ENCODE measurements around the gene PPARG.

The PPARG gene

DNA sequence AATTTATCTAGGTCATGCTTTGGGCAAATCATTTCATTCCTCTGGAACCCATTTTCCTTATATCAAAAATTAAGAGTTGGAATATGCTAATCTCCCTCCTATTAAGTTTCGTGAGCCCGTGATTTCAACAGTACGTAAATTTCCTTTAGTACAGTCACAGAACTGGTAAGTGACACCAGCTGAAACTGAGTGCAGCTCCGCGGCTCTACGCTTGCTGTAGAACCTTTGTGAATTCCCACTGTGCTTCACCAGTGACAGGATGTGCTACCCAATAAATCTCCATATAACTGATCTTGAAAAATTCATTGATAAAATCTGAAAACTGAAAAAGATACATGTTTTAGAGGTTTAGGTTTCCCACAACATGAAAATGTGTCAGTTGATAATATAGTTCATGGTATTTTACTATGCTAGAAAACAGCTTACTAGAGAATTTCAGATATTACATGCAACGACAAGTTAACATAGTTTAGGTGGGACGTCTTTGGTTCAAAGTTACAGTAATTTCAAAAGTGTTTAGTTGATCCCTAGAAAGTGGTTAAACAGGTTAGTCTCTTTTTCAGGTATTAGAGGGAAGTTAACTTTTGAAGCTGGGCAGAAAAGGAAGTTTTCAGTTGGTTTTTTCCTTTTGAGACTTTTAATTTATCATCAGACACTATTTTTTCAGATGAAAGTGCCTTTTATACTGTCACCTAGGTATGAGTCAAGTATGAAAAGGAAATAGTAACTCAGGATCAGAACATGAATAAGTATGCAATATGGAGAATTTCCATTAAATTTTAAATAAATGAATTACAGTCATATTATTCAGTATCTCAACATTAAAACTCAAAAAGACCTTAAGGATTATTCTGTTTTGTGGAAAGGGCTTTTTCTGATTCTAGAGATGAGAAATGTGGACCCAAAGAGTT lies 57.0 kb downstream of the PPARG start:
- DNase-seq = no peak

GRCh38 chr3:12347301-12347700 lies 58.4 kb downstream of the PPARG start:
- DNase-seq = no peak

GRCh38 chr3:12349895-12350811 lies 61.3 kb downstream of the PPARG start:
- DNase-seq = no peak

GRCh38 chr3:12351145-12351544 lies 62.3 kb downstream of the PPARG start:
- no peak for DNase-seq

DNA sequence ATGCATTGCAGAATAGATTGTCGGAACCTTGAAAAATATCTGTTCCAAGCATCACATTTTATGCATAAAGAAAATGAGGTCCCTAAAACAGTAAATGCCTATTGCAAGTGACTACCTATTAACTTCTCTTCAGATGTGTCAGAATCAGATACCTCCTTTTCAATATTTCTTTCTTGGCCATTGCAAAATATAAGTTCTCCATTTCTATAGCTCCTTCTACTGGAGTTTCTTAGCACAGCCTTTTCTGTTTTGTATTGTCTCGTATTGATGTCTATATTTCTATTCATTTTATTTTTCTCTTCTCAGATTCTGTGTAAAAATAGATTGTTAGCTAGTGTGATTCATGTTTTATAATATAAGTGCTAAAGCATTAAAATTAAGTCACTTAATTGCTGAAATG lies 63.4 kb downstream of the PPARG start:
- no peak for DNase-seq

- no peak for DNase-seq
Measured at GRCh38 chr3:12352755-12353154, 63.9 kb downstream of the PPARG start.

- no peak for DNase-seq
Measured at GRCh38 chr3:12353796-12354525, 65.1 kb downstream of the PPARG start.

GRCh38 chr3:12356175-12356574 lies 67.3 kb downstream of the PPARG start:
- no peak for DNase-seq

DNA sequence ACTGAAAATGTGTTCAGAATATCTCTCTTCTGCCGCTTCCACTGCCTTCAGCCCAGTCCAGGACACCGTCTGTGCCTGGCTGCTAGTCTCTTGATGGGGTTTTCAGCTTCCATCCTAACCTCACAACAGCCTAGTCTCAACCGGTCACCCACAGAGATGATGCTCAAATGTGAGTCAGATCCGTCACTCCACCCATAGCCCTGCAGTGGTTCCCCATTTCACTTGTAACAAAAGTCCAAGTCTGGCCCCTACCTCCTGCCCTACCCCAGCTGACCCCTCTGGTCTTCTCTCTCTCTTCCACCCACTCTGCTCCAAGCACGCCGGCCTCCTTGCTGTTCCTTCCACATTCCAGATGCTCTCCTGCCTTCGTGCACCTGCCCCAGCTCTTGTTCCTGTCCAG lies 68.1 kb downstream of the PPARG start:
- no peak for DNase-seq

GRCh38 chr3:12357456-12357855 lies 68.6 kb downstream of the PPARG start:
- no peak for DNase-seq

DNA sequence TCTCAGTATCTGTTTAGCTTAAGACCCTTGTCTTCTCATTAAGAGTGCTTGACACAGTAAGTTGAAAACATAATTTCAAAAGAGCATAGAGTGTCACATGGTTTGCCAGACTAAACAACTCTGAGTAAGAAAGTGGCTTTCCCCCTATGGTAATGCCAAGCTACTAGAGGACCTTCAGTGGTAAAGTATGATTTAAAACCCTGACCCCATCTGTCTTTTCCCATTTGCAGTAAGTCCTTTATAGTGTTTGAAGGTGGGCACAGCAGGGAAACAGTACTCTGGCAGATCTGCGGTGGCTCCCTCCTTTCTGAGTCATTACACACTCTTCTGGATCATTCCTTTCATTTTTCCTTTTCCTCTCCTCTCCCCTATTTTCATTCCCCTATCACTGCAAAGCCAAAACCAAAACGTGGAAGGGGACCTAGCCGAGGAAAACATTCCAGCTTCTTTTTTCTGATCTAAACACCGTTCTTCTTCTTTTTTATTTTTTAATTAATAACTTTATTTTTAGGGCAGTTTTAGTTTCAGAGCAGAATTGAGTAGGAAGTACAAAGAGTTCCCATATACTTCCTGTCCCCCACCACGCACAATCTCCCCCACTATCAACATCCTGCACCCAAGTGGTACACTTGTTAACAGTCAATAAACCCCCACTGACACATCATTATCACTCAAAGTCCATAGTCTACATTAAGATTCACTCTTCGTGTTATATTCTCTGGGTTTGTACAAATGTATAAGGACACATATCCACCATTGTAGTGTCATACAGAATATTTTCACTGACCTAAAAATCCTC lies 74.7 kb downstream of the PPARG start:
- DNase-seq = no peak

DNA sequence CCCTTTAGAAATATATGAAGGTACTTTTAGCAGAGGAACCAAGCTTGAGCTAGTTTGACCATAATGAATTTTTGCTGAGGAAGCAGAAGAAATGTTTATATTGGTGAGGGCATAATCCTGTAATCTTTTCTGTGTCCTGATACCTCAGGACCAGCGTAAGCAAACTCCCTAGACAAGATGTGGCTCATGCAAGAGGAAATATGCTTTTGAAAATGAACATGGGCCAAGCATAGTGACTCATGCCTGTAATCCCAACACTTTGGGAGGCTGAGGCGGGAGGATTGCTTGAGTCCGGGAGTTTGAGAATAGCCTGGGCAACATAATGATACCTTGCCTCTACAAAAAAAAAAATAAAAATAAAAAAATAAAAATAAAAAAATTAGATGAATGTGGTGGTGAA lies 78.5 kb downstream of the PPARG start:
- DNase-seq = no peak

- no peak for DNase-seq
Measured at GRCh38 chr3:12369029-12369428, 80.2 kb downstream of the PPARG start.

GRCh38 chr3:12369598-12369997 lies 80.7 kb downstream of the PPARG start:
- no peak for DNase-seq

GRCh38 chr3:12370758-12371157 lies 81.9 kb downstream of the PPARG start:
- no peak for DNase-seq

DNA sequence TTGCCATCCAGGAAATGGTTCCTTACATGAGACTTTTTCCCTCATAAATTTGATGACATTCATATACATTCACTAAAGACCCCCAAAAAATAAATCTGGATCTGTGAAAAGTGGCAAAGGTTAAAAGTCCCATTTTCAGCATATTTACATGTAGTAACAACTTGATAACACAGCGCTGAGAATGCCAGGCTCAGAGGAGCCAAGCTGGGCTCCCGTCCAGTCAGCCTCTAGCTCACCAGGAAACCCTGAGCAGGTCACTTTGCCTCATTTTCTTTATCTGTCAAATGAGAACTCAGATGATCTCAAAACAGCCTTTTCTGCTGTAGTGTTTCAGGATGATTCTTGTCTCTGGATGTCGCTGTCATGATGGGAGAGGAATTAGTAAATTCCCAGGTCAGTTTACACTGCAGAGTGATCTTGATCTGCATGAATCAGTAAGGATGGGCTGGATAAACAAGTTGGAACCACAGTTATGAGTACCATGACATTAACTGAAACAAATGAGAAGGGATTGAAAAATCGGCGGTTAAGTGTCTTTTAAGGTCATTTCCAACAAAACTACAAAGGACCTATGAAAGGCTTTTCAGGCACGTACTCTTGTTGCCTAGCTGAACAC lies 82.8 kb downstream of the PPARG start:
- no peak for DNase-seq

GRCh38 chr3:12372741-12373280 lies 83.9 kb downstream of the PPARG start:
- DNase-seq = no peak

- DNase-seq = no peak
Measured at GRCh38 chr3:12375572-12375971, 86.7 kb downstream of the PPARG start.

DNA sequence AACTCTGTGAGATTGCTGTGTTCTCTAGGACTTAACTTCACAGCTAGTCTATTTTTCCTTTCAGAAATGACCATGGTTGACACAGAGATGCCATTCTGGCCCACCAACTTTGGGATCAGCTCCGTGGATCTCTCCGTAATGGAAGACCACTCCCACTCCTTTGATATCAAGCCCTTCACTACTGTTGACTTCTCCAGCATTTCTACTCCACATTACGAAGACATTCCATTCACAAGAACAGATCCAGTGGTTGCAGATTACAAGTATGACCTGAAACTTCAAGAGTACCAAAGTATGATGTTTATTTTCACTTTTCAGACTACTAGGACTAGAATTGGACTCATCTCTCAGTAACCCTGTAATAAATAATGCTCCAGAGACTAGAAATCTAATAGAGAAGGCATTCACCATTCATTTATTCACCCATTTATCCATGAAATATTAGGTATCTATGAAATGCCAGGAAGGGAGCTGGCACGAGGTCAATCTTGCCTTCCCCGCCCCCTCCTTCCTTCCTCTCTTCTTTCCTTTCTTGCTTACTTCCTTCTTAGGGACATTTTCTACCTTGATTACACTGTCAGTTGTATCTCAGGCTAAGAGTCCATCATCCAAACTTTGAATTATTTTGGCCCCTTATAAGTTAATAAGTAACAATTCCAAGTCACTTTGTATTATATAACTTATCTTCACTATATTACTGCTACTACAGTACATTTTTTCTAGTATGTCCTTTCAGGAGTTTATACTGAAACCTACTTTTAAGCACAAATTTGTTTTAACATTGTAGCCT lies 91.0 kb downstream of the PPARG start:
- no peak for DNase-seq

DNA sequence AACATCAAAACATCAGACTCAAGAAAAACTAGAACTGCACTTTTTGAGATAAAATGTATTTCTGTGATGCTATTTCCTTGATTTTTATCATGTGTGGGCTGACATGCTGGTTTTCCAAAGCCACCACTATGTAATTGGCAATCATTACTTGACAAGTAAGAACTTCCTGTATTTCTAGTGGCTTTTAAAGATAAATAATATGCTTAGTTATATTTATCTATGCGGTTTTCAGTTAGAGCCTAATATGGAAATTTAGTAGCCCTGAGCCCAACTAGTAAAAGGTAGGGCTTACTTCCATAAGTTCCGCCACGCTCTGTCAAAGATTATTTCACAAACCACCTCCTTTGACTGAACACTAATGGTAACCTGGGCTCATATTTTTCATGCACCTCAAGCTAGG lies 91.6 kb downstream of the PPARG start:
- no peak for DNase-seq

DNA sequence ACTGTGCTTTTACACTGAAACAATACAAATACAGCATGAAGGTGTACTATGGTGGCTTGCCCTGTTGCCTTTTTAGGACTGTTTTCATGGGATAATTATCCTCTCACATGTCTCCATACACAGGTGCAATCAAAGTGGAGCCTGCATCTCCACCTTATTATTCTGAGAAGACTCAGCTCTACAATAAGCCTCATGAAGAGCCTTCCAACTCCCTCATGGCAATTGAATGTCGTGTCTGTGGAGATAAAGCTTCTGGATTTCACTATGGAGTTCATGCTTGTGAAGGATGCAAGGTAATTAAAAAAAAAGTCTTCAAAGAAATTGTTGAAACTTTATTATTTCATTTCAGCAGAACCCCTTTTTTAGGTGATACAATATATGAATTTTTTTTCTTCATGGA lies 92.3 kb downstream of the PPARG start:
- DNase-seq = no peak

Measured in DMS79 treated with DMSO at 0.1 percent for 48 hours (cell line).